Measurements from ENCODE around the gene PRKAR1B. TPM values are rescaled to one million over a fixed set of nuclear protein-coding genes. Genes with fewer than 3 reads are reported as not detected.
A peak's percentile ranks its signal among the peaks of the same experiment; 100 is the strongest.

PRKAR1B gene
- total and polyA plus RNA-seq, 8 donors, result 16.3 to 43.5 (median 37.6) TPM

DNA sequence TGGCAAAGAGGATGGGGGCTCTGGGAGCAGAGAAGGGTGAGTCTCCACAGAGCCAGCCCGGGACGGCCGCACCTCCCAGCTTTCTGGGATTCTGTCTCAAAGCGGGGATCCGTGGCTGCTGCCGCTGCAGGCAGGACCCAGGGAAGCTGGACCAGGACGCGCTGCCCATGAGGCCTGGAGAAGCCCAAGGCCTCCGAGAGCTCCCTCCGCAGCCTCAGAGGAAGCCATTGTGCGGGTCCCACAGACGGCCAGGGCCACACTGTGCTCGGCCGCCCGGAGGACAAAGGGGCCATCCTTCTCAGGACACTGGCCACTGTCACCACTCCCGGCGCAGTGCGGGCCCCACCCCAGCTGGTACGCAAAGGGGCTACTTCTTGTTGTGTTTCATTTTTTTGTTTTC, 128.2 kb downstream of the PRKAR1B start:
- Histone ChIP-seq H3K27me3 (no peaks in the 10 kb centered on the region), H3K27ac (no peak overlapping the region), H3K36me3 (peaks cover 0 to 5% of the 10 kb centered on the region in 2 donors), H3K4me1 (peaks cover 2 to 28% of the 10 kb centered on the region in 2 donors), H3K4me3 (no peak overlapping the region), H3K9me3 (no peaks in the 10 kb centered on the region)
- intact Hi-C loops (cut with DNase I), result no loop called here
- peak in 1 of 4 donors; percentile 79 for DNase-seq
- TF ChIP-seq, protein P1, sequence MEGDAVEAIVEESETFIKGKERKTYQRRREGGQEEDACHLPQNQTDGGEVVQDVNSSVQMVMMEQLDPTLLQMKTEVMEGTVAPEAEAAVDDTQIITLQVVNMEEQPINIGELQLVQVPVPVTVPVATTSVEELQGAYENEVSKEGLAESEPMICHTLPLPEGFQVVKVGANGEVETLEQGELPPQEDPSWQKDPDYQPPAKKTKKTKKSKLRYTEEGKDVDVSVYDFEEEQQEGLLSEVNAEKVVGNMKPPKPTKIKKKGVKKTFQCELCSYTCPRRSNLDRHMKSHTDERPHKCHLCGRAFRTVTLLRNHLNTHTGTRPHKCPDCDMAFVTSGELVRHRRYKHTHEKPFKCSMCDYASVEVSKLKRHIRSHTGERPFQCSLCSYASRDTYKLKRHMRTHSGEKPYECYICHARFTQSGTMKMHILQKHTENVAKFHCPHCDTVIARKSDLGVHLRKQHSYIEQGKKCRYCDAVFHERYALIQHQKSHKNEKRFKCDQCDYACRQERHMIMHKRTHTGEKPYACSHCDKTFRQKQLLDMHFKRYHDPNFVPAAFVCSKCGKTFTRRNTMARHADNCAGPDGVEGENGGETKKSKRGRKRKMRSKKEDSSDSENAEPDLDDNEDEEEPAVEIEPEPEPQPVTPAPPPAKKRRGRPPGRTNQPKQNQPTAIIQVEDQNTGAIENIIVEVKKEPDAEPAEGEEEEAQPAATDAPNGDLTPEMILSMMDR (IDR thresholded peaks at IDR 0.05), result no peak
- ATAC-seq, result no peak

DNA sequence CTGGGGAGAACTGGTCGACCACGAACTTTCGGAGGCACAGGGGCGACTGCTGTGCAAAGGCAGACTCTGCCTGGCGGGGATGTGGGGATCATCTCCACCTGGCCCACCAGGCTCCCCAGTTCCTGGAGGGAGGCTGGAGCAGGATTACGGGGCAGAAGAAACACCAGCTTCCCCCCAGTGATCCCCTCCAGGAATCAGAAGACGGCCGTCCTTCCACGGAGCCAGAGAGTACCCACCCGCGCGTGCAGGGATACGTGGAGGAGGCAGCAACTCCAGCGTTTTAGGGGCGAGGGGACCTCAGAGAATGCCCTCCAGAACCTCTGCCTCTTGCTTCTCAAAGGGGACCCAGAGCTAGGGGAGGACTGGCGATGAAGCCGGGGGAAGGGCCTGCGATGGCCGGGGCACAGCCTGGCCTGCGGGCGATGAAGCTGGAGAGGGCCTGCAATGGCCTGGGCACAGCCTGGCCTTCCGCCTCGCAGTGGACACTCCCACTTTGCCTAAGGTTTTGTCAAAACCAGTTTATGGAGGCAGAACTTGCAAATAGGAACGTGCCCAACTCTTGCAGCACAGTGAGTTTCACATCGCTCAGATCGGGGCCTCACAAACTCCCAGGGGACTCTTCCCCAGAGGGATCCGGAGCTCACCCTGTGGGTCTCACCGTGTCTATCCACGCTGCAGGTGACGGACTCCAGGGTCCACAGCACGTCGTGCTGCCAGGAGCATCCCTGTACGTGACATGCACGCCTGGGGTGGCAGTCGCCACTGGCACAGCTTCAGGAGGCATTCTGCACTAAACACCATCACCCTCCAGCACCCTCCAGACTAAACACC, 129.5 kb downstream of the PRKAR1B start:
- DNase-seq (peak in 1 of 4 donors; percentile 71), ATAC-seq (no peak)
- Histone ChIP-seq H3K4me3 (no peak overlapping the region), H3K9me3 (no peaks in the 10 kb centered on the region), H3K27ac (no peak overlapping the region), H3K36me3 (peaks cover 0 to 5% of the 10 kb centered on the region in 2 donors), H3K4me1 (peaks cover 0 to 28% of the 10 kb centered on the region in 2 donors), H3K27me3 (no peaks in the 10 kb centered on the region)
- TF ChIP-seq, protein P1 (IDR thresholded peaks at IDR 0.05), result no peak
- intact Hi-C loops (cut with DNase I), result no loop called here

DNA sequence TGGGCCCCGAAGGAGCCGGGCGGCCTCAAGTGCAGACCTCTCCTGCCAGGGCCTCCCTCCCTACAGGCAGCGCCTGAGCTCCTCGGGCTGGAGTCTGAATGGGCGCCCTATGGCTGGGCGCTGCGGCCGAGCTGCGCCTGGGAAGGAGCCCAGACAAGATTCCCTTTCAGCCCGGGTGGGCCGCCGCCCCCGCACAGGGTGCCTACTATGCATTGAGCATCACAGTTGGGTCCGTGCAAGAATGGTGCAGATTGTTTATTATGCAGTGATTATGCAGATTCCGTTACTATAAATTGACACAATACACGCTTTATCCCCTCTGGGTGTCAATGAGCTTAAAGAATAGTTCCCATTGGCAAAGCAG, 130.3 kb downstream of the PRKAR1B start:
- peaks cover 0 to 5% of the 10 kb centered on the region in 2 donors for H3K36me3 ChIP-seq
- no peak for ATAC-seq

DNA sequence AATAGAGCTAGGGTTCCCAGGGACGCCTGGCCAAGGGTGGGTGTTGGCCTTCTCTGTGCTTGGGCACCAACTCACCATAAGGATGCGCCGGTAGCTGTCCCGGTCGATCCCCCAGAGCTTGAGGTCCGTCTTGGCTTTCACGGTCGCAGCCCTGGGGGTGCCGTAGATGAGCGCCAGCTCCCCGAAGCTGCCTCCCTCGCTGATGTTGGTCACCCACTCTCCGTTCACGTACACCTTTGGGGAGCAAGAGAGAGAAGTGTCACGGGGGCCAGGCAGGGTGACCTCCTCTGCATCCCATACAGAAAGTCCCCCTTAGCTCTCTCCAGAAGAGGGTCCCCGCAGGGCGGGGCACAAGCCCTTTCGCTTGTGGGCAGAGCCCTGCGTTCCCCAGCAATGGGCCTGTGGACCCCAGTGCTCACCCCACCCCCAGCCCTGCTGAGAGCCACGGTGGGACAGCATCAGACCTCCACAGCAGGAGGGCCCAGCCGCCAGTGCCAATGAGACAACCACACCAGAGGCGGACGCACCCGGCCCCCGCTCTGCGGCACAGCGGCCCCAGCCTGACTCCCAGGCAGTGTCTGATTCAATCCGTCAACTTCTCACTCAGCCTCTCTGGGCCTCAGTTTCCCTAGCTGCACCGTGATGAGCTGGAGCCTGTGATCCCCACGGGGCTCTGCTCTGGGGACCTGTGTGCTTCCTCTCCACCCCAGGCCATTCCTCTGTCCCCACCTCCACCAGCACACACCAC, 130.8 kb downstream of the PRKAR1B start:
- Histone ChIP-seq H3K4me1 (peaks cover 0 to 18% of the 10 kb centered on the region in 2 donors), H3K36me3 (peaks cover 0 to 5% of the 10 kb centered on the region in 2 donors), H3K27me3 (peaks cover 0 to 1% of the 10 kb centered on the region in 2 donors), H3K27ac (no peak overlapping the region), H3K9me3 (no peaks in the 10 kb centered on the region), H3K4me3 (no peak overlapping the region)
- no peak for ATAC-seq
- TF ChIP-seq, protein P1 (IDR thresholded peaks at IDR 0.05), result no peak
- peak in 1 of 4 donors; percentile 79 for DNase-seq
- intact Hi-C loops (cut with DNase I), result no loop called here

More for the DNA sequence above, 130.3 kb downstream of the PRKAR1B start:
- DNase-seq, result peak in 1 of 4 donors; percentile 73
- H3K27ac ChIP-seq, result no peak overlapping the region
- no peaks in the 10 kb centered on the region for H3K9me3 ChIP-seq
- TF ChIP-seq, protein P1 (IDR thresholded peaks at IDR 0.05), result no peak
- intact Hi-C loops (cut with DNase I), result no loop called here
- H3K4me1 ChIP-seq, result peaks cover 0 to 23% of the 10 kb centered on the region in 2 donors
- H3K4me3 ChIP-seq, result no peak overlapping the region
- H3K27me3 ChIP-seq, result no peaks in the 10 kb centered on the region

DNA sequence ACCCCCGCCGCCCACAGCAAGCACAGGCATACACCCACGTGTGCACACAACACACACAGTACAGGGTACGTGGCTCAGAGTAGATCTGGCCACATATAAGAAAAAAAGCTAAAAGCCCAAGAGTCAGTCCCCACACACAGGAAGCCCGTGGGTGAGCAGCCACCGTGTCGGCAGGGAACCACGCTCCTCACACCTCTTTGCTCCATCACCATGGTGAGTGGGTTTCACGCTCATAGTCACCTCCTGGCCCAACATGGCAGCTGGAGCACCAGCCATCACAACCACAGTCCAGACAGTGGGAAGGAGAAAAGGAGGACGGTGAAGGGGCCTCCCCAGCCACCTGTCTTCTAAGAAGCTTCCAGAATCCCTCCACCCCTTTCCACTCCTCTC, 131.5 kb downstream of the PRKAR1B start:
- Histone ChIP-seq H3K9me3 (no peaks in the 10 kb centered on the region), H3K4me3 (no peak overlapping the region), H3K27me3 (peaks cover 0 to 8% of the 10 kb centered on the region in 2 donors), H3K36me3 (peaks cover 0 to 5% of the 10 kb centered on the region in 2 donors), H3K4me1 (peaks cover 0 to 15% of the 10 kb centered on the region in 2 donors), H3K27ac (no peak overlapping the region)
- no peak for DNase-seq
- no peak for ATAC-seq
- TF ChIP-seq, protein P1 (IDR thresholded peaks at IDR 0.05), result no peak
- intact Hi-C loops (cut with DNase I), result no loop called here
